Esophagus squamous epithelium (tissue), 4 donors: ENCODE data around the gene KCNK7.

Experiments
- POLR2A ChIP-seq, 4 donors: fragments of 450-650 bp; IDR thresholded peaks; one replicate each; pipeline ENCODE4 v1.6.1; 2017; ENCODE audit warnings: antibody characterized with exemption in 4 of 4, mild to moderate bottlenecking in 4 of 4, moderate library complexity in 3 of 4
- TF ChIP-seq, protein P1 (sequence below), 6 experiments: fragments of 450-650 bp in 4 of 6; fragments of 200-600 bp in 2 of 6; sonication (generic) in 2 of 6; IDR thresholded peaks; one replicate each; pipeline ENCODE4 v1.5.1; 2016 to 2019; ENCODE audit warnings: antibody characterized with exemption in 6 of 6, mild to moderate bottlenecking in 4 of 6, moderate library complexity in 4 of 6

DNA sequence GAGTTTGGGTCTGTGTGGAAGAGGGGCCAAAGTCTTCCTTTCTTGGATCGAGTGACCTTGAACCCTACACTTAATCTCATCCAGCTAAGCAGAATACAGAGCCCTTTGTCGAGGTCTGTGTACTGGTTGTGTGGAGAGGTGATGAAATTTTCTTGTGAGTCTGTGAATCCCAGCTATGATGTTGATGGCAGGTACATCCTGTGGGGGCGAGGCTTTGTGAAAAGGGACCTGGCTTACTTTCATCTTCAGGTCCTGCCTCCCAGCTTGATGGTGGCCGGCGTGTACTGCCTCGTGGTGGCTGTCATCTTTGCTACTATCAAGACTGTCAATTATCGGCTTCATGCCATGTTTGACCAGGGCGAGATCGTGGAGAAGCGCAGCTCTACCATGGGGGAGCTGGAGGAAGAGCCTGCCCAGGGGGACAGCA, 21.0 kb upstream of the KCNK7 start:
- TF ChIP-seq, protein P1, sequence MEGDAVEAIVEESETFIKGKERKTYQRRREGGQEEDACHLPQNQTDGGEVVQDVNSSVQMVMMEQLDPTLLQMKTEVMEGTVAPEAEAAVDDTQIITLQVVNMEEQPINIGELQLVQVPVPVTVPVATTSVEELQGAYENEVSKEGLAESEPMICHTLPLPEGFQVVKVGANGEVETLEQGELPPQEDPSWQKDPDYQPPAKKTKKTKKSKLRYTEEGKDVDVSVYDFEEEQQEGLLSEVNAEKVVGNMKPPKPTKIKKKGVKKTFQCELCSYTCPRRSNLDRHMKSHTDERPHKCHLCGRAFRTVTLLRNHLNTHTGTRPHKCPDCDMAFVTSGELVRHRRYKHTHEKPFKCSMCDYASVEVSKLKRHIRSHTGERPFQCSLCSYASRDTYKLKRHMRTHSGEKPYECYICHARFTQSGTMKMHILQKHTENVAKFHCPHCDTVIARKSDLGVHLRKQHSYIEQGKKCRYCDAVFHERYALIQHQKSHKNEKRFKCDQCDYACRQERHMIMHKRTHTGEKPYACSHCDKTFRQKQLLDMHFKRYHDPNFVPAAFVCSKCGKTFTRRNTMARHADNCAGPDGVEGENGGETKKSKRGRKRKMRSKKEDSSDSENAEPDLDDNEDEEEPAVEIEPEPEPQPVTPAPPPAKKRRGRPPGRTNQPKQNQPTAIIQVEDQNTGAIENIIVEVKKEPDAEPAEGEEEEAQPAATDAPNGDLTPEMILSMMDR (IDR thresholded peaks at IDR 0.05): no peak
- TF ChIP-seq POLR2A (IDR thresholded peaks at IDR 0.05): no peak
